ENCODE data around the gene NTPCR.
"Not testable (repeated sequence)": the region's sequence is repeated elsewhere in the genome, so short reads cannot be mapped to it uniquely, and the experiment has no call there.

The NTPCR gene

GRCh38 chr1:232950197-232951176 lies at the start of gene NTPCR:
Gene NTPCR (plus strand): TSS chr1:232950611. CDS start chr1:232950711, 100 bp downstream.
- DNase-seq = peak; percentile 89

- no peak for DNase-seq
Observed at GRCh38 chr1:232900818-232901217, 49.6 kb upstream of the NTPCR start.

- no peak for DNase-seq
Observed at GRCh38 chr1:232901255-232901654, 49.2 kb upstream of the NTPCR start.

GRCh38 chr1:232902774-232903350 lies 47.5 kb upstream of the NTPCR start:
- no peak for DNase-seq

- no peak for DNase-seq
Observed at GRCh38 chr1:232904131-232904530, 46.3 kb upstream of the NTPCR start.

- no peak for DNase-seq
Observed at GRCh38 chr1:232904566-232904965, 45.8 kb upstream of the NTPCR start.

- no peak for DNase-seq
Observed at GRCh38 chr1:232905331-232906034, 44.9 kb upstream of the NTPCR start.

- DNase-seq = no peak
Observed at GRCh38 chr1:232906441-232906840, 44.0 kb upstream of the NTPCR start.

- DNase-seq = no peak
Observed at GRCh38 chr1:232908831-232909230, 41.6 kb upstream of the NTPCR start.

GRCh38 chr1:232909752-232910151 lies 40.7 kb upstream of the NTPCR start:
- no peak for DNase-seq

GRCh38 chr1:232911027-232911599 lies 39.3 kb upstream of the NTPCR start:
- no peak for DNase-seq

- no peak for DNase-seq
Observed at GRCh38 chr1:232912845-232913580, 37.4 kb upstream of the NTPCR start.

GRCh38 chr1:232914271-232914670 lies 36.1 kb upstream of the NTPCR start:
- DNase-seq = not testable (repeated sequence)

- no peak for DNase-seq
Observed at GRCh38 chr1:232915212-232915611, 35.2 kb upstream of the NTPCR start.

- DNase-seq = no peak
Observed at GRCh38 chr1:232917053-232917452, 33.4 kb upstream of the NTPCR start.

GRCh38 chr1:232921381-232921780 lies 29.0 kb upstream of the NTPCR start:
- no peak for DNase-seq

- no peak for DNase-seq
Observed at GRCh38 chr1:232922485-232922884, 27.9 kb upstream of the NTPCR start.

- DNase-seq = no peak
Observed at GRCh38 chr1:232923739-232924386, 26.5 kb upstream of the NTPCR start.

GRCh38 chr1:232924874-232925273 lies 25.5 kb upstream of the NTPCR start:
- DNase-seq = no peak

GRCh38 chr1:232925421-232926220 lies 24.8 kb upstream of the NTPCR start:
- DNase-seq = no peak

GRCh38 chr1:232927166-232927565 lies 23.2 kb upstream of the NTPCR start:
- DNase-seq = not testable (repeated sequence)

All from NCI-H1694 treated with DMSO at 0.1 percent for 48 hours (cell line).